CD4-positive, CD25-positive, alpha-beta regulatory T cell (primary cell): ENCODE data around the gene SLC1A1. TPM values are rescaled to one million over a fixed set of nuclear protein-coding genes. Genes with fewer than 3 reads are reported as not detected.
"Not testable (repeated sequence)": the region's sequence is repeated elsewhere in the genome, so short reads cannot be mapped to it uniquely, and the experiment has no call there.

Experiments
- ATAC-seq, 2 donors: fragments of 150-1000 bp; cut with Tn5 transposase; one replicate each; pipeline ENCODE4 v1.10.0; 2021; ENCODE audit warnings: low read depth in 2 of 2, moderate number of reproducible peaks in 2 of 2, moderate library complexity in 1 of 2
- DNase-seq, 3 donors: peaks; one replicate each; pipeline versions ENCODE4 v3.0.0 to v3.0.0-alpha.2; 2012 to 2022; ENCODE audit warnings: mixed read lengths in 1 of 3
- H3K27ac ChIP-seq: one replicate; pipeline ENCODE4 v1.7.0; 2013; ENCODE audit warnings: mild to moderate bottlenecking, low read length; ENCODE audit not compliant: insufficient read depth, poor library complexity, severe bottlenecking
- H3K27me3 ChIP-seq: one replicate; pipeline ENCODE4 v1.7.0; 2013; ENCODE audit warnings: low read length; ENCODE audit not compliant: control insufficient read depth, insufficient read depth
- H3K36me3 ChIP-seq: one replicate; pipeline ENCODE4 v1.7.0; 2013; ENCODE audit warnings: mild to moderate bottlenecking, low read length, moderate library complexity; ENCODE audit not compliant: control insufficient read depth, insufficient read depth
- H3K4me1 ChIP-seq: 2 replicates; pipeline ENCODE4 v1.7.0; 2013; ENCODE audit warnings: mild to moderate bottlenecking, low read length; ENCODE audit not compliant: insufficient read depth, control insufficient read depth, poor library complexity, severe bottlenecking
- H3K4me3 ChIP-seq: one replicate; pipeline ENCODE4 v1.7.0; 2013; ENCODE audit warnings: low read depth, mild to moderate bottlenecking, low read length, moderate library complexity
- H3K9me3 ChIP-seq, 2 experiments: 1 replicate in 1 of 2; 2 replicates in 1 of 2; pipeline ENCODE4 v1.7.0; 2013; ENCODE audit warnings: low read length in 2 of 2, mild to moderate bottlenecking in 1 of 2, moderate library complexity in 1 of 2; ENCODE audit not compliant: control insufficient read depth in 2 of 2
- H3K27ac Mint-ChIP-seq, 3 donors: one replicate each; pipeline ENCODE4 v1.8.0; 2020 to 2022; ENCODE audit warnings: mild to moderate bottlenecking in 3 of 3, mixed read lengths in 3 of 3, moderate library complexity in 2 of 3
- H3K27me3 Mint-ChIP-seq: one replicate; pipeline ENCODE4 v1.8.0; 2022; ENCODE audit warnings: mild to moderate bottlenecking, mixed read lengths
- H3K36me3 Mint-ChIP-seq: one replicate; pipeline ENCODE4 v1.8.0; 2020; ENCODE audit warnings: mixed read lengths
- H3K4me1 Mint-ChIP-seq, 4 donors: one replicate each; pipeline ENCODE4 v1.8.0; 2020 to 2022; ENCODE audit warnings: mixed read lengths in 4 of 4, mild to moderate bottlenecking in 1 of 4
- H3K4me3 Mint-ChIP-seq, 4 donors: one replicate each; pipeline ENCODE4 v1.8.0; 2020 to 2022; ENCODE audit warnings: mild to moderate bottlenecking in 4 of 4, mixed read lengths in 4 of 4, moderate library complexity in 3 of 4
- H3K9me3 Mint-ChIP-seq, 7 donors: one replicate each; pipeline ENCODE4 v1.8.0; 2020 to 2022; ENCODE audit warnings: mixed read lengths in 7 of 7, mild to moderate bottlenecking in 3 of 7, moderate library complexity in 2 of 7
- polyA plus RNA-seq, 4 donors: library from polyadenylated mRNA; unstranded; fragments of 300-500 nt; fragmentation: Illumina TruSeq; gene quantifications; one replicate each; pipeline ENCODE4 v1.2.3, GENCODE V29; 2021
- total RNA-seq: library from RNA; stranded (reverse); gene quantifications from one replicate; pipeline ENCODE4 v1.2.3, GENCODE V29; 2022

The SLC1A1 gene
- total and polyA plus RNA-seq, 5 donors from 2014 or later = 0.37 to 3.3 (median 1.3) TPM

DNA sequence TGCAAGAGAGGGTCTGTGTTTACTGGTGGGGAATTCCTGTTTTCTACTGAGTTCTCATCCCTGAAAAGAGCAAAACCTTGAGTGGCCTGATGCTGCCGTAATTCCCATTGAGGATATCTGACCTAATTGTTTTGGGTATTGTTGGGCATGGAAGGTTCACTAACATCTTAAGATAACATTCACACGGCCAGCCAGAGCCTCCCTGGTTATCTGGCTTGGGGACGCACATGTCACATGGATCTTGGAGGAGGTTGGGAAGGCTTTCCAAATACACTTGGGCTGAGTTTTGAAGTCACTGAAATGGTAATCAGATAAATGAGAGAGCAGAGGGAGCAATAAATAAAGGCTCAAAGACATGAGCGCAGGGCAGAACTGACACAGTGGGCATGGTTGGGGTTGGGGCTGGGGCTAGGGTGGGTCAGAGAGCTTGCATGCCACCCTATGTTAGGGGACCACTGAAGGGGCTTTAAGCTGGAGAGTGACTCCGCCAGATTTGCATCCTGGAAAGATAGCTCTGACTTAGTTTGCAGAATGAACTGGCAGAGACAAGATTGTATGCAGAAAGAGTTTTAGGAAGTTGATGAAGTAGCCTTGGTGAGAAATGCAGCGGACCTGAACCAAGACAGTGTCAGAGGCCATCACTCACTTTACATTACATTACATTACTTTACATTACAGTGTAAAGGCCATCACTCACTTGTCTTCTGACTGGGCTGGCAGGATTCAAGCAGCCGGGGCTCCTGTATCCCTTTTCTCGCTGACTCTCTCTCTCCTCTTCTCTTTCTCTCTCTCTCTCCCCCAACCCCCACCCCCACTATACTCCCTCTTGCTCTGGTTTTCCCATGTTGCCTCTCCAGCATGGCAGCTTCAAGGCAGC, 24.2 kb downstream of the SLC1A1 start:
- Mint-ChIP-seq H3K9me3 (peaks cover 0 to 1% (median 0%) of the 10 kb centered on the region in 7 donors), H3K4me3 (no peak overlapping the region), H3K27me3 (no peaks in the 10 kb centered on the region), H3K27ac (peak overlapping the region in 1 of 3 donors; percentile 4), H3K4me1 (peaks cover 3 to 11% (median 8%) of the 10 kb centered on the region in 4 donors), H3K36me3 (no peaks in the 10 kb centered on the region)
- ATAC-seq = no peak
- H3K27ac ChIP-seq = no peak overlapping the region
- H3K9me3 ChIP-seq = no peaks in the 10 kb centered on the region
- H3K4me3 ChIP-seq = no peak overlapping the region
- no peak for DNase-seq
- no peaks in the 10 kb centered on the region for H3K27me3 ChIP-seq
- no peaks in the 10 kb centered on the region for H3K36me3 ChIP-seq
- peaks cover 4% of the 10 kb centered on the region for H3K4me1 ChIP-seq

DNA sequence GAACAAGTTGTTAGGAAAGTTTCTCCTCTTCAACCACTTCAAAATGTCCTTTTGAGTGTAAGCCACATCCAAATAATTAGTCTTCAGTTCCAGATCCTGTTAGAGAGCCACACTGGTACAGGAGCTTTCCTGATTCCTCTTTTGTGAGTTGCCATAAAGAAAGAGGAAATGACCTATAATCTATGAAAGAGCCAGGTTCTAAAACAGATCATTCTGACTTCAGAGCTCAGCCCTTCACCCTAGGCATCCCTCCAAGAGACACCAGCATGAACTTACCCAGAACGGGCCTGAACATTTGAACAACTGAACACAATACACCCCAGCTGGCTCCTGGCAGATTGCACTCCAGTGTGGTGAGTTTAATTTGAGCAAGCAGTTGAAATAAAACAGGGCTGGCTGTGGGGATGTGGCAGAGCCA, 25.7 kb downstream of the SLC1A1 start:
- Histone ChIP-seq H3K27me3 (no peaks in the 10 kb centered on the region), H3K36me3 (no peaks in the 10 kb centered on the region), H3K4me3 (no peak overlapping the region), H3K4me1 (peaks cover 6% of the 10 kb centered on the region), H3K9me3 (no peaks in the 10 kb centered on the region), H3K27ac (no peak overlapping the region)
- H3K4me3 Mint-ChIP-seq = no peak overlapping the region
- ATAC-seq (no peak), DNase-seq (no peak)
- H3K27me3 Mint-ChIP-seq = no peaks in the 10 kb centered on the region
- no peaks in the 10 kb centered on the region for H3K36me3 Mint-ChIP-seq
- peaks cover 0 to 1% (median 0%) of the 10 kb centered on the region in 7 donors for H3K9me3 Mint-ChIP-seq
- peaks cover 3 to 16% (median 11%) of the 10 kb centered on the region in 4 donors for H3K4me1 Mint-ChIP-seq
- H3K27ac Mint-ChIP-seq = peak overlapping the region in 1 of 3 donors; percentile 38

DNA sequence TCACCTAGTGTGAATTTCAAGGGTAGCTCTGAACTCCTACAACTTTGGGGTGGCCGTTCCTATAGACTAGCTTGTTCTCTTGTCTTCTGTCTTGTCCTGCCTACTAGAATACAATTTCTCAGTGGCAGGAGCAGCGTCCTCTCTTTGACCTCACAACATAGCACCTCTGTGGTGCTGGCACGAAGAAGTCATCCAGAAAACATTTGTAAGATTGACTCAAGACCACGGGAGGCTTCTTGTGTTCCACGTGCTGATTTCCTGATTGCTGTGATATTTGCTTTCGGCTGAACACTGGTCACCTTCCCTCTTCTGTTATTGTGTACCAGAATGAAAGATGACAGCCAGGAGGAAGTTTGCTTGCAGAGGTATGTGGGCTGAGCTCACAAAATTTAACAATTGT, 27.0 kb downstream of the SLC1A1 start:
- no peak overlapping the region for H3K4me3 ChIP-seq
- H3K36me3 ChIP-seq = no peaks in the 10 kb centered on the region
- H3K27ac ChIP-seq = no peak overlapping the region
- Mint-ChIP-seq H3K27ac (peak overlapping the region in 1 of 3 donors; percentile 1), H3K27me3 (no peaks in the 10 kb centered on the region), H3K4me1 (peaks cover 3 to 16% (median 11%) of the 10 kb centered on the region in 4 donors), H3K36me3 (no peaks in the 10 kb centered on the region), H3K9me3 (peaks cover 0 to 1% (median 0%) of the 10 kb centered on the region in 7 donors), H3K4me3 (no peak overlapping the region)
- no peak for ATAC-seq
- no peak for DNase-seq
- H3K9me3 ChIP-seq = no peaks in the 10 kb centered on the region
- H3K4me1 ChIP-seq = peaks cover 6% of the 10 kb centered on the region
- H3K27me3 ChIP-seq = no peaks in the 10 kb centered on the region

DNA sequence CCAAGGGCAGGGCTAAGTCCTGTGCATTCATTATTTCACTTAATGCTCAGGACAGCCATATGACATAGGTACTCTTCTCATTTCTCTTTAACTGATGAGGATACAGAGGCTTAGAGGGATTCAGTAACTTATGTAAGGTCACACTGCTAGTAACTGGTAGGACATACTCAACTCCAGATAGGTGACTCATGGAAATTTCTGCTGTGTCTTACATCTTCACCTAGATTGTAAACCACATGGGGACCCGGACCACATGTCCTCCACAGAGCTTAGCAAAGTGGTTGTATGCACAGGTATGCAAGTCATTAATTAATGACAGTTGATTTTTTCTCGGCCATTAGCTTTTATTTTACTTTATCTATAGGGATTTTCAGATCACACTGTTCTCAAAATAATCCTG, 29.3 kb downstream of the SLC1A1 start:
- no peaks in the 10 kb centered on the region for H3K27me3 Mint-ChIP-seq
- no peaks in the 10 kb centered on the region for H3K36me3 Mint-ChIP-seq
- peak overlapping the region in 1 of 3 donors; percentile 9 for H3K27ac Mint-ChIP-seq
- H3K4me1 ChIP-seq = peaks cover 6% of the 10 kb centered on the region
- H3K27ac ChIP-seq = no peak overlapping the region
- H3K4me3 ChIP-seq = no peak overlapping the region
- peak in 1 of 3 donors; percentile 28 for DNase-seq
- H3K36me3 ChIP-seq = no peaks in the 10 kb centered on the region
- H3K9me3 ChIP-seq = no peaks in the 10 kb centered on the region
- H3K4me3 Mint-ChIP-seq = no peak overlapping the region
- ATAC-seq = peak in 1 of 2 donors; percentile 28
- H3K9me3 Mint-ChIP-seq = no peaks in the 10 kb centered on the region
- H3K27me3 ChIP-seq = no peaks in the 10 kb centered on the region
- H3K4me1 Mint-ChIP-seq = peaks cover 0 to 16% (median 11%) of the 10 kb centered on the region in 4 donors

DNA sequence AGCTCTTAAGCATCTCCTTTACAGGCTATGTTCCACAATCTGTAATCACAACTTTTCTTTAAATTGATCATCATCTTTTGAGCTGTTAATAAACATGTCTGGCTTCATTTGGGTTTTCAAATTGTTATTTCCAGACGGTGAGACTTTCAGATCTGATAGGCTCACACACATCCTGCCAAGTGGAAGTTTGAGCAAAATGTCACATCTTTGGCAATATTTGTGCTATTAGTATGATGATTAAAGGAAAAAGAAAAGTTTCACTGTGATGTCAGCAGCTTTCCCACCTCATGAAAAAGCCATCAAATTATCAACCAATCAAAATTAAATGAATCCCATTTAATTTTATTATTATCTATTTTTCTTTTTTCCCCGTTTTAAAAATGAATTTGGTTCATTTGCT, 29.8 kb downstream of the SLC1A1 start:
- Histone ChIP-seq H3K4me1 (peaks cover 6% of the 10 kb centered on the region), H3K27ac (no peak overlapping the region), H3K9me3 (no peaks in the 10 kb centered on the region), H3K36me3 (no peaks in the 10 kb centered on the region), H3K4me3 (no peak overlapping the region), H3K27me3 (no peaks in the 10 kb centered on the region)
- Mint-ChIP-seq H3K9me3 (no peaks in the 10 kb centered on the region), H3K4me3 (no peak overlapping the region), H3K4me1 (peaks cover 0 to 16% (median 11%) of the 10 kb centered on the region in 4 donors), H3K27ac (peak overlapping the region in 1 of 3 donors; percentile 9), H3K36me3 (no peaks in the 10 kb centered on the region), H3K27me3 (no peaks in the 10 kb centered on the region)
- DNase-seq (no peak), ATAC-seq (no peak)

DNA sequence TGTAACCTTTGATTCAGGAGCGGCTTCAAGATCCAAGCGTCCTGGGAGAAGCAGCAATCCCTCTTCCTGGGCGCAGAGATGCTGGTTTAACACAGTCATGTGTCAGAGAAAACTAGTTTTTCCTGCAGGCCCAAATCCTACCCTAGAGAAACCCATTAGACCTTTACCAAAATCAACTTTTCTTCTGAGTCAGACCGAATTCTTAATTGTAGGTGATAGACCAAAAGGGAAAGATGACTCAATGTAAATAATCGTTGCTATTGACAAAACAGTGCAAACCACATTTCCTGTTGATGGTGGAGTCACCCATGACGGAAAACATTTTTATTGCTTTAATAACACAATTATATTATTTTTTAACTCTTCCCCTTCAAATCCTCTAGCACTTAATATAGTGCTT, 40.1 kb downstream of the SLC1A1 start:
- no peaks in the 10 kb centered on the region for H3K27me3 Mint-ChIP-seq
- peak overlapping the region; percentile 29 to 58 (median 36) for H3K4me3 Mint-ChIP-seq
- H3K4me1 ChIP-seq = peaks cover 21% of the 10 kb centered on the region
- H3K36me3 Mint-ChIP-seq = peaks cover 3% of the 10 kb centered on the region
- no peaks in the 10 kb centered on the region for H3K36me3 ChIP-seq
- peaks cover 0 to 9% (median 5%) of the 10 kb centered on the region in 7 donors for H3K9me3 Mint-ChIP-seq
- peak overlapping the region; percentile 29 for H3K4me3 ChIP-seq
- H3K27ac ChIP-seq = peak overlapping the region; percentile 79
- DNase-seq (peak in 2 of 3 donors; percentile 42 to 70), ATAC-seq (peak; percentile 43 to 67)
- H3K27ac Mint-ChIP-seq = peak overlapping the region; percentile 41 to 93 (median 88)
- peaks cover 10 to 38% (median 24%) of the 10 kb centered on the region in 4 donors for H3K4me1 Mint-ChIP-seq
- H3K27me3 ChIP-seq = no peaks in the 10 kb centered on the region
- H3K9me3 ChIP-seq = no peaks in the 10 kb centered on the region

DNA sequence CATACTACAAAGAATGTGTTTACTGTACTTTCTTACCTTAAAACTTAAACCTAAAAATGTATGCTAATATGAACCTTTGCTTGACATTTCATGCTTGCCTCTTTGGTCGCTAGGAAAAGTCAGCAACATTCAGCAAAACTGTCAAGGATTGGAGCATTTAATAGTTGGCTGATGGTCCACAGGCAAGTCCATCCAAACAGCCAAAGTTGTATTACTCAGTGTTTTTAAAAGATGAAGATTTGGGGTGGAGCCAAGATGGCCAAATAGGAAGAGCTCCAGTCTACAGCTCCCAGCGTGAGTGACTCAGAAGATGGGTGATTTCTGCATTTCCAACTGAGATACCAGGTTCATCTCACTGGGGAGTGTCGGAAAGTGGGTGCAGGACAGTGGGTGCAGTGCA, 40.6 kb downstream of the SLC1A1 start:
- H3K4me3 ChIP-seq = peak overlapping the region; percentile 8
- Mint-ChIP-seq H3K4me1 (peaks cover 10 to 38% (median 24%) of the 10 kb centered on the region in 4 donors), H3K4me3 (peak overlapping the region; percentile 29 to 56 (median 36)), H3K27ac (peak overlapping the region in 2 of 3 donors; percentile 84 to 88)
- not testable (repeated sequence) for H3K27me3 Mint-ChIP-seq, DNase-seq, H3K27me3 ChIP-seq, H3K9me3 Mint-ChIP-seq, ATAC-seq, H3K36me3 Mint-ChIP-seq, H3K36me3 ChIP-seq, H3K9me3 ChIP-seq
- H3K27ac ChIP-seq = peak overlapping the region; percentile 79
- peaks cover 21% of the 10 kb centered on the region for H3K4me1 ChIP-seq
